Measurements from ENCODE around the gene TRPV3.

- TF ChIP-seq TCF12 (IDR thresholded peaks at IDR 0.05; ENCODE audit: low read depth, low read length): no peak
- TF ChIP-seq, protein P1, sequence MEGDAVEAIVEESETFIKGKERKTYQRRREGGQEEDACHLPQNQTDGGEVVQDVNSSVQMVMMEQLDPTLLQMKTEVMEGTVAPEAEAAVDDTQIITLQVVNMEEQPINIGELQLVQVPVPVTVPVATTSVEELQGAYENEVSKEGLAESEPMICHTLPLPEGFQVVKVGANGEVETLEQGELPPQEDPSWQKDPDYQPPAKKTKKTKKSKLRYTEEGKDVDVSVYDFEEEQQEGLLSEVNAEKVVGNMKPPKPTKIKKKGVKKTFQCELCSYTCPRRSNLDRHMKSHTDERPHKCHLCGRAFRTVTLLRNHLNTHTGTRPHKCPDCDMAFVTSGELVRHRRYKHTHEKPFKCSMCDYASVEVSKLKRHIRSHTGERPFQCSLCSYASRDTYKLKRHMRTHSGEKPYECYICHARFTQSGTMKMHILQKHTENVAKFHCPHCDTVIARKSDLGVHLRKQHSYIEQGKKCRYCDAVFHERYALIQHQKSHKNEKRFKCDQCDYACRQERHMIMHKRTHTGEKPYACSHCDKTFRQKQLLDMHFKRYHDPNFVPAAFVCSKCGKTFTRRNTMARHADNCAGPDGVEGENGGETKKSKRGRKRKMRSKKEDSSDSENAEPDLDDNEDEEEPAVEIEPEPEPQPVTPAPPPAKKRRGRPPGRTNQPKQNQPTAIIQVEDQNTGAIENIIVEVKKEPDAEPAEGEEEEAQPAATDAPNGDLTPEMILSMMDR (IDR thresholded peaks at IDR 0.05; ENCODE audit: control extremely low read depth in 1 of 3, insufficient read depth in 1 of 3, low read depth in 1 of 3, low read length in 3 of 3): no peak
- TF ChIP-seq POLR2AphosphoS5 (IDR thresholded peaks at IDR 0.05; ENCODE audit: low read depth, low read length): no peak
- no peak for TF ChIP-seq JUND (IDR thresholded peaks at IDR 0.05; ENCODE audit: low read length)
- no peak for TF ChIP-seq YY1 (IDR thresholded peaks at IDR 0.05; ENCODE audit: low read depth, low read length)
- no peak for TF ChIP-seq POLR2A (IDR thresholded peaks at IDR 0.05; ENCODE audit: control extremely low read depth in 1 of 2, low read depth in 2 of 2, low read length in 2 of 2)
- no peak for TF ChIP-seq TEAD4 (IDR thresholded peaks at IDR 0.05; ENCODE audit: low read depth, low read length)
- no peak for TF ChIP-seq EZH2 (IDR thresholded peaks at IDR 0.05; ENCODE audit: low read depth, low read length, severe bottlenecking)
- no peak for TF ChIP-seq JUN (IDR thresholded peaks at IDR 0.05; ENCODE audit: low read depth, low read length)
- TF ChIP-seq MAX (IDR thresholded peaks at IDR 0.05): no peak
- no peak for TF ChIP-seq CBX5 (IDR thresholded peaks at IDR 0.05; ENCODE audit: low read depth, low read length)
- TF ChIP-seq ZNF274 (IDR thresholded peaks at IDR 0.05; ENCODE audit: borderline replicate concordance, extremely low read depth, low read length): no peak
- no peak for TF ChIP-seq USF2 (IDR thresholded peaks at IDR 0.05; ENCODE audit: low read length)
Measured at GRCh38 chr17:3556239-3556915, 1.2 kb downstream of the TRPV3 start.

All from H1 (cell line).